GM12878 (cell line): ENCODE measurements around the gene RPL22. TPM values are rescaled to one million over a fixed set of nuclear protein-coding genes. Genes with fewer than 3 reads are reported as not detected.

Experiments
- ATAC-seq: fragments of 200-7000 bp; cut with Tn5 transposase; 3 replicates; pipeline ENCODE4 v1.9.1; 2020; ENCODE audit warnings: mild to moderate bottlenecking, moderate library complexity
- BruUV-seq: library from RNA; stranded (reverse); fragments of 400-500 nt; replicated peaks from 2 replicates; lab custom pipeline; 2021; lab: Mats Ljungman, UMichigan
- CTCF ChIA-PET: fragments of 300-600 bp; sonication (Branson Sonifier 250); formaldehyde crosslinking; extraction: SDS; loops from one replicate; lab custom pipeline; 2021; ENCODE audit warnings: inconsistent platforms; lab: Yijun Ruan, JAX
- POLR2A ChIA-PET: fragments of 350-600 bp; formaldehyde crosslinking; extraction: SDS; loops from one replicate; lab custom pipeline; 2021; ENCODE audit warnings: inconsistent platforms; lab: Charles Lee
- RAD21 ChIA-PET: fragments of 300-600 bp; sonication (Branson Sonifier 250); formaldehyde crosslinking; loops from one replicate; lab custom pipeline; 2023; ENCODE audit warnings: antibody characterized with exemption; ENCODE audit not compliant: unreplicated experiment; lab: Charles Lee
- SMC1A ChIA-PET: fragments of 300-600 bp; sonication (Branson Sonifier 250); formaldehyde crosslinking; loops from one replicate; lab custom pipeline; 2023; ENCODE audit not compliant: unreplicated experiment, uncharacterized antibody; lab: Charles Lee
- DNase-seq: peaks from one replicate; pipeline ENCODE4 v3.0.0-alpha.2; 2011; ENCODE audit warnings: low read depth, low spot score
- FAIRE-seq: peaks from 3 replicates; lab custom pipeline; 2011; peaks lifted over from hg19 to GRCh38; lab: Jason Lieb, UNC
- H2AFZ ChIP-seq: 2 replicates; pipeline ENCODE4 v1.6.0; 2011; ENCODE audit warnings: low read depth, low read length, control low read depth; ENCODE audit not compliant: control insufficient read depth
- H3K27ac ChIP-seq: 2 replicates; pipeline ENCODE4 v1.5.1; 2011; ENCODE audit warnings: control low read depth; ENCODE audit not compliant: control insufficient read depth, insufficient read depth
- H3K27me3 ChIP-seq, 2 experiments: replicated peaks in 1 of 2; 2 replicates each; pipeline versions ENCODE4 v1.6.0 to v1.6.1; 2011; ENCODE audit warnings: low read length in 1 of 2; ENCODE audit not compliant: control insufficient read depth in 2 of 2, insufficient read depth in 2 of 2
- H3K36me3 ChIP-seq, 2 experiments: 2 replicates each; pipeline ENCODE4 v1.5.1; 2011; ENCODE audit warnings: low read length in 1 of 2; ENCODE audit not compliant: control insufficient read depth in 2 of 2, insufficient read depth in 2 of 2
- H3K4me1 ChIP-seq: 2 replicates; pipeline ENCODE4 v1.6.1; 2011; ENCODE audit warnings: mild to moderate bottlenecking, low read length, moderate library complexity, mixed read lengths; ENCODE audit not compliant: control insufficient read depth, insufficient read depth
- H3K4me2 ChIP-seq: 2 replicates; pipeline ENCODE4 v1.6.0; 2011; ENCODE audit warnings: control low read depth; ENCODE audit not compliant: control insufficient read depth, insufficient read depth
- H3K4me3 ChIP-seq: fragments of 200-600 bp; sonication (generic); 2 replicates; pipeline ENCODE4 v1.5.1; 2016
- H3K79me2 ChIP-seq: 2 replicates; pipeline ENCODE4 v1.6.0; 2011; ENCODE audit warnings: low read length; ENCODE audit not compliant: control insufficient read depth, insufficient read depth
- H3K9ac ChIP-seq: 2 replicates; pipeline ENCODE4 v1.8.0; 2011; ENCODE audit warnings: low read length, control low read depth, mixed read lengths; ENCODE audit not compliant: control insufficient read depth, insufficient read depth
- H3K9me3 ChIP-seq: replicated peaks from 3 replicates; pipeline ENCODE4 v1.5.1; 2011; ENCODE audit warnings: mild to moderate bottlenecking, low read length; ENCODE audit not compliant: control insufficient read depth, insufficient read depth
- H4K20me1 ChIP-seq: 2 replicates; pipeline ENCODE4 v1.6.0; 2011; ENCODE audit not compliant: control insufficient read depth, insufficient read depth
- CUX1 ChIP-seq: IDR thresholded peaks from 2 replicates; pipeline ENCODE4 v1.6.1; 2012; ENCODE audit warnings: improper control_type of control experiment, low read depth, low read length; ENCODE audit not compliant: insufficient replicate concordance
- DPF2 ChIP-seq: fragments of 450-650 bp; IDR thresholded peaks from 2 replicates; pipeline ENCODE4 v1.6.1; 2017; ENCODE audit warnings: mild to moderate bottlenecking
- GATAD2B ChIP-seq: fragments of 450-650 bp; conservative IDR thresholded peaks from 2 replicates; pipeline ENCODE4 v1.6.1; 2017; ENCODE audit warnings: low read depth, mild to moderate bottlenecking, moderate library complexity
- POLR2A ChIP-seq: IDR thresholded peaks from 2 replicates; pipeline ENCODE4 v1.6.1; 2011; ENCODE audit warnings: low read depth, mild to moderate bottlenecking, low read length
- POLR2AphosphoS2 ChIP-seq: IDR thresholded peaks from 2 replicates; pipeline ENCODE4 v1.6.1; 2011; ENCODE audit warnings: low read depth, mild to moderate bottlenecking, low read length, improper control_type of control experiment, moderate library complexity
- SP1 ChIP-seq: IDR thresholded peaks from one replicate; pipeline ENCODE4 v1.6.1; 2011; ENCODE audit warnings: low read depth, low read length
- SPI1 ChIP-seq: IDR thresholded peaks from 2 replicates; pipeline ENCODE4 v1.6.1; 2011; ENCODE audit warnings: low read depth, mild to moderate bottlenecking, low read length, moderate library complexity, borderline replicate concordance; ENCODE audit not compliant: insufficient read depth
- SREBF1 ChIP-seq: IDR thresholded peaks from 2 replicates; pipeline ENCODE4 v1.6.1; 2012; ENCODE audit warnings: mild to moderate bottlenecking, low read length
- ZBTB4 ChIP-seq: fragments of 450-650 bp; formaldehyde crosslinking; IDR thresholded peaks from 2 replicates; pipeline ENCODE4 v1.4.0; 2022; ENCODE audit warnings: mild to moderate bottlenecking, moderate library complexity
- ZNF207 ChIP-seq: fragments of 450-650 bp; IDR thresholded peaks from 2 replicates; pipeline ENCODE4 v1.6.1; 2014; ENCODE audit warnings: antibody characterized with exemption, mild to moderate bottlenecking, borderline replicate concordance
- ZNF622 ChIP-seq: fragments of 450-650 bp; IDR thresholded peaks from 2 replicates; pipeline ENCODE4 v1.6.1; 2017; ENCODE audit warnings: mild to moderate bottlenecking, inconsistent platforms
- ZNF687 ChIP-seq: fragments of 450-650 bp; IDR thresholded peaks from 2 replicates; pipeline ENCODE4 v1.6.1; 2017; ENCODE audit warnings: mild to moderate bottlenecking, moderate library complexity
- WGBS: methylation state at CpG from one replicate; pipeline ENCODE4 v1.1.6; 2016; ENCODE audit warnings: low lambda C conversion rate; ENCODE audit not compliant: insufficient replicate concordance, insufficient coverage; ENCODE audit errors: missing lambda C conversion rate; 5-methylcytosine and 5-hydroxymethylcytosine counted together
- in situ Hi-C: fragments of 300-500 bp; cut with MboI; formaldehyde crosslinking; loops from 9 replicates; pipeline ENCODE4 v1.14.3; 2018; ENCODE audit warnings: mixed read lengths
- intact Hi-C: fragments of 100-400 bp; cut with micrococcal nuclease; formaldehyde crosslinking; loops from one replicate; pipeline ENCODE4 v1.14.2; 2022; ENCODE audit not compliant: unreplicated experiment
- polyA plus RNA-seq, 11 experiments: library from polyadenylated mRNA; depleted of rRNA in 4 of 11; unstranded in 6 of 11; stranded (reverse) in 5 of 11; fragments of >200 nt; fragmentation: Nextera tagmentation in 4 of 11; fragmentation: Illumina TruSeq in 1 of 11; extraction: Ambion mirVana in 4 of 11; extraction: Trizol in 1 of 11; gene quantifications; 1 replicate in 1 of 11; 2 replicates in 10 of 11; pipeline versions ENCODE4 v1.2.1 to v1.2.3, GENCODE V29; 2011 to 2016; ENCODE audit warnings: inconsistent platforms in 2 of 11, missing spikeins in 2 of 11, low read depth in 1 of 11
- total RNA-seq, 4 experiments: library from RNA; depleted of rRNA in 3 of 4; stranded (reverse); fragments of >200 nt in 3 of 4; fragmentation: Illumina TruSeq in 1 of 4; extraction: Trizol in 1 of 4; gene quantifications; 2 replicates each; pipeline versions ENCODE4 v1.2.1 to v1.2.3, GENCODE V29; 2013 to 2021

The RPL22 gene
- total and polyA plus RNA-seq, 10 of the 15 experiments (the other 5 are each of a cell fraction or from before 2014, with no cell fraction given) = 191 to 560 (median 430) TPM

- ChIA-PET RAD21 (no interaction called here), POLR2A (no interaction called here), CTCF (no interaction called here), SMC1A (no interaction called here)
- H3K9ac ChIP-seq = no peak overlapping the region
- no peaks in the 10 kb centered on the region for H3K9me3 ChIP-seq
- no TSS peak for BruUV-seq
- FAIRE-seq (no peak), DNase-seq (no peak), ATAC-seq (no peak)
- no peaks in the 10 kb centered on the region for H3K36me3 ChIP-seq
- H3K4me1 ChIP-seq = peaks cover 5% of the 10 kb centered on the region
- H3K79me2 ChIP-seq = no peaks in the 10 kb centered on the region
- no peak overlapping the region for H2AFZ ChIP-seq
- 35% methylated on average over 20 of the region's 20 CpGs for WGBS
- no peaks in the 10 kb centered on the region for H4K20me1 ChIP-seq
- H3K4me2 ChIP-seq = no peak overlapping the region
- intact Hi-C loops = no loop called here
- peaks cover 17 to 24% of the 10 kb centered on the region in 2 experiments for H3K27me3 ChIP-seq
- in situ Hi-C loops = no loop called here
- no peak overlapping the region for H3K27ac ChIP-seq
- H3K4me3 ChIP-seq = no peak overlapping the region
- TF ChIP-seq SPI1 = no peak
- no peak for TF ChIP-seq ZNF622
- TF ChIP-seq ZBTB4 (CRISPR knock-in tag) = no peak
- TF ChIP-seq SREBF1 = no peak
- TF ChIP-seq CUX1 = no peak
- TF ChIP-seq POLR2A = no peak
- no peak for TF ChIP-seq DPF2
- TF ChIP-seq ZNF687 = no peak
- no peak for TF ChIP-seq ZNF207
- no peak for TF ChIP-seq GATAD2B
- TF ChIP-seq POLR2AphosphoS2 = no peak
- no peak for TF ChIP-seq SP1
These were observed 43.8 kb upstream of the RPL22 start for GRCh38 chr1:6243053-6243834.
